ENCODE results near the gene STXBP6. TPM values are rescaled to one million over a fixed set of nuclear protein-coding genes. Genes with fewer than 3 reads are reported as not detected.

STXBP6 gene
- total and polyA plus RNA-seq, 2 donors (not counting 3 experiments of a cell fraction or from before 2014, with no cell fraction given), result 0.06 TPM; not detected in 1

GRCh38 chr14:24992624-24993360 is 57.2 kb downstream of the STXBP6 start:
- intact Hi-C loops (cut with micrococcal nuclease), result no loop called here
- no peak for FAIRE-seq
- no peaks in the 10 kb centered on the region for H3K9me1 ChIP-seq (replicated peaks; ENCODE audit: control insufficient read depth, extremely low read depth, insufficient read depth, low read length)

More at GRCh38 chr14:24992624-24993360, 57.2 kb downstream of the STXBP6 start:
- Histone ChIP-seq H3K4me1 (ENCODE audit: control insufficient read depth, extremely low read depth, insufficient read depth, low read length) (no peaks in the 10 kb centered on the region), H3K36me3 (ENCODE audit: control insufficient read depth in 2 of 2, extremely low read depth in 1 of 2, insufficient read depth in 2 of 2, low read length in 2 of 2) (no peaks in the 10 kb centered on the region), H3K79me2 (ENCODE audit: control insufficient read depth, insufficient read depth, low read length) (no peaks in the 10 kb centered on the region), H3K9me3 (replicated peaks; ENCODE audit: control insufficient read depth, insufficient read depth, low read length) (no peaks in the 10 kb centered on the region), H3K4me2 (ENCODE audit: insufficient read depth, low read length) (no peak overlapping the region), H3K27ac (ENCODE audit: insufficient read depth, low read depth, low read length) (no peak overlapping the region), H3K27me3 (ENCODE audit: control insufficient read depth in 2 of 2, insufficient read depth in 2 of 2, low read length in 2 of 2) (no peaks in the 10 kb centered on the region), H3K9ac (replicated peaks; ENCODE audit: extremely low read depth, insufficient read depth, low read length) (no peak overlapping the region), H2AFZ (ENCODE audit: low read depth, low read length) (no peak overlapping the region), H4K20me1 (replicated peaks; ENCODE audit: control insufficient read depth, extremely low read depth, insufficient read depth, low read length) (no peaks in the 10 kb centered on the region), H3K4me3 (replicated peaks in 1 of 3; ENCODE audit: insufficient read depth in 1 of 3, low read depth in 1 of 3, low read length in 3 of 3) (no peak overlapping the region)
- no peak for DNase-seq (ENCODE audit: low read depth, low spot score)
- CTCF ChIA-PET, result interaction anchor here (0.6 kb wide), 1 partner anchor 59 kb away, joined by 3 read pairs; no protein-coding TSS in a partner anchor
- TF ChIP-seq POLR2AphosphoS5 (IDR thresholded peaks at IDR 0.05; ENCODE audit: insufficient read depth, low read depth, low read length) (no peak), EZH2 (IDR thresholded peaks at IDR 0.05; ENCODE audit: borderline replicate concordance, low read depth, low read length, severe bottlenecking) (no peak), MAX (IDR thresholded peaks at IDR 0.05; ENCODE audit: insufficient read depth, insufficient read length) (no peak), MYC (IDR thresholded peaks at IDR 0.05; ENCODE audit: low read depth, low read length) (no peak), FOS (IDR thresholded peaks at IDR 0.05; ENCODE audit: borderline replicate concordance, insufficient read depth, low read length) (no peak), POLR2A (IDR thresholded peaks at IDR 0.05; ENCODE audit: low read depth, low read length) (no peak), GATA2 (IDR thresholded peaks at IDR 0.05; ENCODE audit: insufficient read depth, insufficient read length, low read depth, low read length) (no peak), JUN (IDR thresholded peaks at IDR 0.05; ENCODE audit: borderline replicate concordance, insufficient read depth, insufficient read length, low read depth) (no peak), CTCF (IDR thresholded peaks at IDR 0.05; ENCODE audit: extremely low read depth in 1 of 2, insufficient read depth in 1 of 2, low read depth in 1 of 2, low read length in 2 of 2) (no peak)
- POLR2A ChIA-PET, result no interaction called here
- BruUV-seq (replicated peaks), result no TSS peak
- dilution Hi-C loops (cut with MboI; ENCODE audit: extremely low pct_ligation_motif_present, low sequenced_read_pairs), result no loop called here

Data from endothelial cell of umbilical vein (primary cell).